Neural crest cell (in vitro differentiated cells): ENCODE measurements around the gene MYO5A. TPM values are rescaled to one million over a fixed set of nuclear protein-coding genes. Genes with fewer than 3 reads are reported as not detected.
"Not testable (repeated sequence)": the region's sequence is repeated elsewhere in the genome, so short reads cannot be mapped to it uniquely, and the experiment has no call there.

ENCODE experiments used
- DNase-seq: peaks from one replicate; pipeline ENCODE4 v3.0.0; 2021; ENCODE audit warnings: low read depth, mixed read lengths, low spot score
- H3K27ac Mint-ChIP-seq: one replicate; pipeline ENCODE4 v1.8.0; 2021; ENCODE audit warnings: mild to moderate bottlenecking, mixed read lengths; ENCODE audit not compliant: unreplicated experiment
- H3K27me3 Mint-ChIP-seq: 2 replicates; pipeline ENCODE4 v1.8.0; 2021; ENCODE audit warnings: low read depth, mild to moderate bottlenecking, mixed read lengths
- H3K36me3 Mint-ChIP-seq: 2 replicates; pipeline ENCODE4 v1.8.0; 2021; ENCODE audit warnings: low read depth, mild to moderate bottlenecking, mixed read lengths
- H3K4me1 Mint-ChIP-seq: 2 replicates; pipeline ENCODE4 v1.8.0; 2021; ENCODE audit warnings: mixed read lengths
- H3K4me3 Mint-ChIP-seq: one replicate; pipeline ENCODE4 v1.8.0; 2021; ENCODE audit warnings: mild to moderate bottlenecking, mixed read lengths
- H3K9me3 Mint-ChIP-seq: 2 replicates; pipeline ENCODE4 v1.8.0; 2021; ENCODE audit warnings: mixed read lengths
- total RNA-seq: library from RNA; stranded (reverse); gene quantifications from 2 replicates; pipeline ENCODE4 v1.2.1, GENCODE V29; 2021
- TF ChIP-seq, protein P1 (sequence below): fragments of 200-600 bp; sonication (generic); conservative IDR thresholded peaks from 2 replicates; pipeline ENCODE4 v1.5.0; 2021; ENCODE audit warnings: antibody characterized with exemption, mild to moderate bottlenecking

The MYO5A gene
- total RNA-seq, 1 donor from 2014 or later, result 29.1 TPM

DNA sequence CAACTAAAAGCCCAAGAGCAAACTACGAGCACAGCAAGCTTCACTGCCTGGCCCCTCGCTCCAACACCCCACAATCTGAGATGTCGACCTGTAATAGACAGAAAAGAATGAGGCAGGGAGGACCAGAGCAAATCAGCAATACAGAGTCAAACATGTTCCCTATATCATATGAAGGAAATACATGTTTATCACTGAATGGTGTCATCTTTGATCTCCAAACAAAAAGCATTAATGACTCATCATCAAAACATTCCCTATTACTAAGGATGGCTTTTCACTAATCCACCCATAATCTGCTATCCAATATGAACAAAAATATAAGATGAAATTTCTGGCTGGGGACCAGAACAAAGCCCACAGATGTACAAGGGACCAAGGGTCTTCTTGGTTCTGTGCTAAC, 34.7 kb downstream of the MYO5A start:
- Mint-ChIP-seq H3K27me3 (no peaks in the 10 kb centered on the region), H3K36me3 (no peaks in the 10 kb centered on the region), H3K9me3 (no peaks in the 10 kb centered on the region), H3K4me1 (peaks cover under 1% of the 10 kb centered on the region), H3K27ac (no peak overlapping the region), H3K4me3 (no peak overlapping the region)
- TF ChIP-seq, protein P1, sequence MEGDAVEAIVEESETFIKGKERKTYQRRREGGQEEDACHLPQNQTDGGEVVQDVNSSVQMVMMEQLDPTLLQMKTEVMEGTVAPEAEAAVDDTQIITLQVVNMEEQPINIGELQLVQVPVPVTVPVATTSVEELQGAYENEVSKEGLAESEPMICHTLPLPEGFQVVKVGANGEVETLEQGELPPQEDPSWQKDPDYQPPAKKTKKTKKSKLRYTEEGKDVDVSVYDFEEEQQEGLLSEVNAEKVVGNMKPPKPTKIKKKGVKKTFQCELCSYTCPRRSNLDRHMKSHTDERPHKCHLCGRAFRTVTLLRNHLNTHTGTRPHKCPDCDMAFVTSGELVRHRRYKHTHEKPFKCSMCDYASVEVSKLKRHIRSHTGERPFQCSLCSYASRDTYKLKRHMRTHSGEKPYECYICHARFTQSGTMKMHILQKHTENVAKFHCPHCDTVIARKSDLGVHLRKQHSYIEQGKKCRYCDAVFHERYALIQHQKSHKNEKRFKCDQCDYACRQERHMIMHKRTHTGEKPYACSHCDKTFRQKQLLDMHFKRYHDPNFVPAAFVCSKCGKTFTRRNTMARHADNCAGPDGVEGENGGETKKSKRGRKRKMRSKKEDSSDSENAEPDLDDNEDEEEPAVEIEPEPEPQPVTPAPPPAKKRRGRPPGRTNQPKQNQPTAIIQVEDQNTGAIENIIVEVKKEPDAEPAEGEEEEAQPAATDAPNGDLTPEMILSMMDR, result no peak
- no peak for DNase-seq

DNA sequence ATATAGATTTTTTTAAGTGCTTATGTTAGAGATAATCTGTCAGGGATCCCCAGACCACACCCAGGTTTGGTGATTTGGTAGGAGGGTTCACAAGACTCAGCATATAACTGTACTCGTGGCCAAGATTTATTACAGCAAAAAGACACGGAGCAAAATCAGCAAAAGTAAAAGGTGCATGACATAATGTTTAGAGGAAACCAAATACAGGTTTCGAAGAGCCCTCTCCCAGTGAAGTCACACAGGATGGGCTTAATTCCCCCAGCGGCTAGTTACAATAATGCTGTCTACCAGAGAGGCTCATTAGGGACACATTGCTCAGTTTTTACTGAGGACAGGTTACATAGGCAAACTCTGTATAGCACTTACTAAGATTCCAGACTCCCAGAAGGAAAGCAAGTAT, 36.5 kb downstream of the MYO5A start:
- no peaks in the 10 kb centered on the region for H3K27me3 Mint-ChIP-seq
- no peaks in the 10 kb centered on the region for H3K36me3 Mint-ChIP-seq
- no peak overlapping the region for H3K27ac Mint-ChIP-seq
- H3K9me3 Mint-ChIP-seq, result no peaks in the 10 kb centered on the region
- TF ChIP-seq, protein P1, result no peak
- H3K4me1 Mint-ChIP-seq, result peaks cover 7% of the 10 kb centered on the region
- H3K4me3 Mint-ChIP-seq, result no peak overlapping the region
- no peak for DNase-seq

DNA sequence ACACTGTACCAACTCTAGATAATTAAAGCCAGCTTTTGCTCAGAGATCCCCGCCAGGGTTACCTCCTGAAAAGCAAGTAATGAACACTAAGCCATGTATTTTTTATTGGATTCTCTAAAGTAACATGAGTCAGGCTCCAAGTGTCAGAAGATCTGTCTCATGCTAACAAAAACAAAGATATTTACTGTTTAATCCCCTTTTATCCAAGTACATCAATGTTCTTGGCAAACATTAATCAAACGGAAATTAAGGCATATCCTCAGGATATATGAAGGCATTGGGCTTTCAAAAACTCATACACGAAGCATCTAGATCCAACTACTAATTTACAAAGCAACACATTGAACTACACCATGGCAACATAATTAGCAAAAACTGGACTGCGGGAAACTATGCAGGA, 37.2 kb downstream of the MYO5A start:
- no peak overlapping the region for H3K27ac Mint-ChIP-seq
- TF ChIP-seq, protein P1, result no peak
- H3K36me3 Mint-ChIP-seq, result no peaks in the 10 kb centered on the region

DNA sequence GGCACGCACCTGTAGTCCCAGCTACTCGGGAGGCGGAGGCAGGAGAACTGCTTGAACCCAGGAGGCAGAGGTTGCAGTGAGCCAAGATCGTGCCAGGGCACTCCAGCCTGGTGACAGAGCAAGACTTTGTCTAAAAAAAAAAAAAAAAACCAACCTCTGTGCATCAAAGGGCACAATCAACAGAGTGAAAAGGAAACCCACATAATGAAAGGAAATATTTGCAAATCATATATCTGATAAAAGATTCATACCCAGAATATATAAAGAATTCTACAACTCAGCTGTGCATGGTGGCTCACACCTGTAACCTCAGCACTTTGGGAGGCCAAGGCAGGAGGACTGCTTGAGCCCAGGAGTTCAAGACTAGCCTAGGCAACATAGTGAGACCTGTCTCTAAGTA, 39.2 kb downstream of the MYO5A start:
- H3K27me3 Mint-ChIP-seq, DNase-seq, H3K9me3 Mint-ChIP-seq, H3K36me3 Mint-ChIP-seq, H3K4me3 Mint-ChIP-seq, H3K27ac Mint-ChIP-seq: not testable (repeated sequence)
- peaks cover 22% of the 10 kb centered on the region for H3K4me1 Mint-ChIP-seq

More for the DNA sequence above, 37.2 kb downstream of the MYO5A start:
- Mint-ChIP-seq H3K27me3 (no peaks in the 10 kb centered on the region), H3K4me3 (no peak overlapping the region), H3K9me3 (no peaks in the 10 kb centered on the region), H3K4me1 (peaks cover 14% of the 10 kb centered on the region)
- DNase-seq, result no peak

DNA sequence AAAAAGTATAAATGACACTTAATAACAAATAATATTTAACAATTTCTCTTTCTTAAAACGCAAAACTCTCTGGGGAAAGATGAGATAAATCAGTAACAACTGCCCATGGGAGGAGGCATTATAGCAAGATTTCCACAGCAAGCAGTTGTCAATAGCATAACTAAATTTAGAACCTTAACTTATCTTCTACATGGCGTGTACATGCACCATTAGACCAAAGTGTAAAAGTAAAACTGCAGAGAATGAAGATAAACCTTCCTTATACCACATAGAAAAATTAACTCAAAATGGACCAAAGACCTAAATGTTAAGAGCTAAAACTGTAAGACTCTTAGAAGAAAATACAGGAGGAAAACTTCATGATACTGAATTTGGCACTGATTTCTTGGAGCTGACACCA, 39.9 kb downstream of the MYO5A start:
- Mint-ChIP-seq H3K27ac (no peak overlapping the region), H3K4me3 (no peak overlapping the region), H3K9me3 (no peaks in the 10 kb centered on the region), H3K4me1 (peaks cover 22% of the 10 kb centered on the region), H3K36me3 (no peaks in the 10 kb centered on the region), H3K27me3 (no peaks in the 10 kb centered on the region)
- no peak for DNase-seq
- TF ChIP-seq, protein P1, result no peak

DNA sequence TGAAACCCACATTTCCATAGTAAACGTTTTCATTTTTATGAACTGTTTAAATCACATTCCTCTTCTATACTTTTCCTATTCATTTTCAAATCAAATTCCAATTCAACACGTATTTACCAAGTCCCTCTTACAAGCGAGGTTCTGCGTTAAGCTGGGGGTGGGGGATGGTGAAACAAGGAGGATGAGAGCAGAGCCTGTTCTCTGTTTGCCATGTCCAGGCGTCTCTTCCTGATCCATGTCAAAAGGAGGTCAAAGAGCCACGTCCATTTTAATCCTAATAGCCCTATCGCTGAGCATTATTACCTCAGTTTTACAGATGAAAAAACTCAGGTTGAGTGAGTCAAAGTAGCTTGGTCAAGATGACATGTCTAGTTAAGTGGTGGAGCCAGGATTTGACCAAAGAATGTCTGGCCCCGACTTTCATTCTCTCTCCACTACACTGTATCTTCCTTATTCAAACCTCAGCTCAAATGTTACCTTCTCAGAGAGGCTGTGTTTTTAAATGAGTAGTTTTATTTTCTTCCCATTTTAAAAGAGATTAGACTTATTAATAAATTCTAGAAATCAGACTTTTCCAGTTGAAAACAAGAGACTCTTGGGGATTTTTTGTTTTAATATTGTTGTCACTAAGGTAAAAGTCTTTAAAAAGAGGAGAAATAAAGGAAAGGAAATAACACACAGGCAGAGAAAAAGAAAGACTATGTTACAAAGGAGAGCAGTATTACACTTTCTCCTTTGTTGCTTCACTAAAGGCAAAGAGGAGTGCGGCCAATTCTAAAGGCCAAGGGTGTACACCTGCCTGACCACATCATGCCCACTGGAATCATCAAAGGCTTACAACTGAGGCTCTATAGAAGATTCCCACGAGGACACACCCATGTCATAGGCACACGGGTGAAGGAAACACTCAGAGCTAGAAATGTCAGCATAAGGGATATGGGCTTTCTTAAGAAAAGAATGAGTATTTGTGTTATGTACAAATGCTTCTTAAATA, 42.4 kb downstream of the MYO5A start:
- H3K4me1 Mint-ChIP-seq, result peaks cover 25% of the 10 kb centered on the region
- H3K36me3 Mint-ChIP-seq, result no peaks in the 10 kb centered on the region
- H3K4me3 Mint-ChIP-seq, result peak overlapping the region; percentile 17
- TF ChIP-seq, protein P1, result no peak
- H3K9me3 Mint-ChIP-seq, result no peaks in the 10 kb centered on the region
- no peaks in the 10 kb centered on the region for H3K27me3 Mint-ChIP-seq
- DNase-seq, result peak; percentile 34
- peak overlapping the region; percentile 88 for H3K27ac Mint-ChIP-seq
